VCaP (cell line): Measurements from ENCODE around the gene INSYN2B.
A peak's percentile ranks its signal among the peaks of the same experiment; 100 is the strongest.
"Not testable (repeated sequence)": the region's sequence is repeated elsewhere in the genome, so short reads cannot be mapped to it uniquely, and the experiment has no call there.

Experiments
- H3K27ac ChIP-seq: fragments of 450-650 bp; 2 replicates; pipeline ENCODE4 v1.5.1; 2017
- CTCF ChIP-seq: fragments of 450-650 bp; conservative IDR thresholded peaks from 2 replicates; pipeline ENCODE4 v1.5.1; 2017; ENCODE audit warnings: mild to moderate bottlenecking, moderate library complexity

INSYN2B gene

GRCh38 chr5:169847519-169847918 lies 132.8 kb downstream of the INSYN2B start:
- no peak for TF ChIP-seq CTCF
- no peak overlapping the region for H3K27ac ChIP-seq

GRCh38 chr5:169842699-169843098 lies 137.6 kb downstream of the INSYN2B start:
- no peak overlapping the region for H3K27ac ChIP-seq
- no peak for TF ChIP-seq CTCF

GRCh38 chr5:169840405-169840804 lies 139.9 kb downstream of the INSYN2B start:
- TF ChIP-seq CTCF, result no peak
- no peak overlapping the region for H3K27ac ChIP-seq

- H3K27ac ChIP-seq, result no peak overlapping the region
- no peak for TF ChIP-seq CTCF
Measured at GRCh38 chr5:169838688-169839087, 141.6 kb downstream of the INSYN2B start.

- H3K27ac ChIP-seq, result no peak overlapping the region
- no peak for TF ChIP-seq CTCF
Measured at GRCh38 chr5:169837686-169838085, 142.6 kb downstream of the INSYN2B start.

- H3K27ac ChIP-seq, result no peak overlapping the region
- no peak for TF ChIP-seq CTCF
Measured at GRCh38 chr5:169836835-169837536, 143.3 kb downstream of the INSYN2B start.

- H3K27ac ChIP-seq, result not testable (repeated sequence)
Measured at GRCh38 chr5:169834540-169834939, 145.8 kb downstream of the INSYN2B start.

GRCh38 chr5:169833681-169834292 lies 146.5 kb downstream of the INSYN2B start:
- H3K27ac ChIP-seq, result peak overlapping the region; percentile 38
